WERI-Rb-1 (cell line): Measurements from ENCODE around the gene MMP2.

Source experiments
- DNase-seq: peaks from one replicate; pipeline ENCODE4 v3.0.0-alpha.2; 2020
- H3K27ac ChIP-seq: fragments of 250-450 bp; sonication (Bioruptor Pico); 2 replicates; pipeline ENCODE4 v1.5.1; 2020; ENCODE audit warnings: mild to moderate bottlenecking, moderate library complexity
- H3K27me3 ChIP-seq: fragments of 250-450 bp; sonication (Bioruptor Pico); 2 replicates; pipeline ENCODE4 v1.5.1; 2021; ENCODE audit warnings: mild to moderate bottlenecking, low read depth, moderate library complexity; ENCODE audit not compliant: insufficient read depth, severe bottlenecking
- H3K36me3 ChIP-seq: fragments of 250-450 bp; sonication (Bioruptor Pico); 2 replicates; pipeline ENCODE4 v1.5.1; 2020; ENCODE audit warnings: mild to moderate bottlenecking, moderate library complexity
- H3K4me3 ChIP-seq: 2 replicates; pipeline ENCODE4 v1.5.1; 2011; ENCODE audit warnings: low read depth, mild to moderate bottlenecking, control low read depth, low read length
- H3K9me3 ChIP-seq: fragments of 250-450 bp; sonication (Bioruptor Pico); 2 replicates; pipeline ENCODE4 v1.5.1; 2021; ENCODE audit warnings: mild to moderate bottlenecking, moderate library complexity; ENCODE audit not compliant: severe bottlenecking
- TF ChIP-seq, protein P1 (sequence below): IDR thresholded peaks from 2 replicates; pipeline ENCODE4 v1.5.1; 2011; ENCODE audit warnings: low read depth, mild to moderate bottlenecking, control low read depth, inconsistent platforms, low read length

Gene MMP2

DNA sequence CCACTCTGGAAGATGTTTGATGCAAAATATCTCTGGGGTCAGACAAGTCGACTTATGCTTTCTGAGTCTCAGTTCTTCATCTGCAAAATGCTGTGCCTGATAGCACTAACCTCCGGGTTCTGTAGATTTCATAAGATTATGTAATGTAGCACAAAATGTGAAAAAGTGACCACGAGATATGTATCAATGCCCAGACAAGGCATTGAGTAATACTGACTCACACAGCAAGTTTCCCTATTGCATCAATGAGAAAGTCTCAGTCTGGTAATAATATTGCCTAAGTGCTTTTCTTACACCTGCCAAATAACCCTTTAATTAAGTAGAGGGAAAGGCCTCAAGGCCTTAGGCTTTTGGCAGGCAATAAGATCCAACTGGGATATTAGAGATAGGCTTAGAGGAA, 41.4 kb upstream of the MMP2 start:
- Histone ChIP-seq H3K27me3 (no peaks in the 10 kb centered on the region), H3K4me3 (no peak overlapping the region), H3K36me3 (no peaks in the 10 kb centered on the region), H3K27ac (no peak overlapping the region), H3K9me3 (no peaks in the 10 kb centered on the region)
- TF ChIP-seq, protein P1, sequence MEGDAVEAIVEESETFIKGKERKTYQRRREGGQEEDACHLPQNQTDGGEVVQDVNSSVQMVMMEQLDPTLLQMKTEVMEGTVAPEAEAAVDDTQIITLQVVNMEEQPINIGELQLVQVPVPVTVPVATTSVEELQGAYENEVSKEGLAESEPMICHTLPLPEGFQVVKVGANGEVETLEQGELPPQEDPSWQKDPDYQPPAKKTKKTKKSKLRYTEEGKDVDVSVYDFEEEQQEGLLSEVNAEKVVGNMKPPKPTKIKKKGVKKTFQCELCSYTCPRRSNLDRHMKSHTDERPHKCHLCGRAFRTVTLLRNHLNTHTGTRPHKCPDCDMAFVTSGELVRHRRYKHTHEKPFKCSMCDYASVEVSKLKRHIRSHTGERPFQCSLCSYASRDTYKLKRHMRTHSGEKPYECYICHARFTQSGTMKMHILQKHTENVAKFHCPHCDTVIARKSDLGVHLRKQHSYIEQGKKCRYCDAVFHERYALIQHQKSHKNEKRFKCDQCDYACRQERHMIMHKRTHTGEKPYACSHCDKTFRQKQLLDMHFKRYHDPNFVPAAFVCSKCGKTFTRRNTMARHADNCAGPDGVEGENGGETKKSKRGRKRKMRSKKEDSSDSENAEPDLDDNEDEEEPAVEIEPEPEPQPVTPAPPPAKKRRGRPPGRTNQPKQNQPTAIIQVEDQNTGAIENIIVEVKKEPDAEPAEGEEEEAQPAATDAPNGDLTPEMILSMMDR, result no peak
- no peak for DNase-seq

DNA sequence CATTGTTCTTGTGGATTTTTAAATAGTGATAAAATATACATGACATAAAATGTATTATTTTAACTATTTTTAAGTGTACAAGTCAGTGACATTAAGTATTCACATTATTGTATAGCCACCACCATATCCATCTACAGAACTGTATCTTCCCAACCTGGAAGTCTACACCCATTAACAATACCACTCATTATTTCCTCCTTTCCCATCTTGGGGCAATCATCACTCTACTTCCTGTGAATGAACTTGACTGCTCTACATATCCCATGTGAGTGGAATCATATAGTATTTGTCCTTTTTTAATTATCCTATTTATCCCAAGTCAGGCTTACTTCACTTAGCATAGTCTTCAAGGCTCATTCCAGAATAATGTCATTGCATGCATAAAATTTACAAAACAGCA, 40.7 kb upstream of the MMP2 start:
- Histone ChIP-seq H3K36me3 (no peaks in the 10 kb centered on the region), H3K9me3 (no peaks in the 10 kb centered on the region), H3K27me3 (no peaks in the 10 kb centered on the region), H3K4me3 (no peak overlapping the region), H3K27ac (no peak overlapping the region)
- no peak for DNase-seq
- TF ChIP-seq, protein P1, result no peak

DNA sequence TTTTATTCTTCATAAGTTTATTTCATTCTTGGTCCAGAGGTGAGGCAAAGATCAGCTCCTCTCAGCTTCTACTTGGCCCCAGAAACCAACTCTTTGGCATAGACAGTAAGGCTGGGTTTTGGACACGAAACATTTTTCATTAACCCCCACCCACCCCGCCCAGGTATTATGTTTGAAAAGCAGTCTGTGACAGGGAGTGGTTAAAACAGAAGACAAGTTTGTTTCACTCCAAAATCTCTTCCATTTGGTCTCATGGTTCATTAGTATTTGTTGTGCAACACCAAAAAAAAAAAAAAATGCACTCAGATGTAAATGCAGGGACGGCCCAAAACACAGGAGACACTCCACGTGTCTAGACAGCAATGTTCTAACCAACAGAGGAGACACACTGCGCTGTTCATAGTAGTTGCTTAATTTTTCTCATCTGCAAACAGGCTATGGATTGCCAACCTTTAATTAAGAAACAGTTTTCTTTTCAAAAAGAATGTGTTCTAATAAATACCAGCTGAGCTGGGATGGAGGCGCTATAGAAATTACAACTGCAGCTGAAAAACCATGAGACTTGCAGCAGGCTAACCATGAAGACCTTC, 39.8 kb upstream of the MMP2 start:
- no peak overlapping the region for H3K27ac ChIP-seq
- no peaks in the 10 kb centered on the region for H3K9me3 ChIP-seq
- H3K36me3 ChIP-seq, result no peaks in the 10 kb centered on the region
- TF ChIP-seq, protein P1, result no peak
- no peaks in the 10 kb centered on the region for H3K27me3 ChIP-seq
- no peak for DNase-seq
- no peak overlapping the region for H3K4me3 ChIP-seq

DNA sequence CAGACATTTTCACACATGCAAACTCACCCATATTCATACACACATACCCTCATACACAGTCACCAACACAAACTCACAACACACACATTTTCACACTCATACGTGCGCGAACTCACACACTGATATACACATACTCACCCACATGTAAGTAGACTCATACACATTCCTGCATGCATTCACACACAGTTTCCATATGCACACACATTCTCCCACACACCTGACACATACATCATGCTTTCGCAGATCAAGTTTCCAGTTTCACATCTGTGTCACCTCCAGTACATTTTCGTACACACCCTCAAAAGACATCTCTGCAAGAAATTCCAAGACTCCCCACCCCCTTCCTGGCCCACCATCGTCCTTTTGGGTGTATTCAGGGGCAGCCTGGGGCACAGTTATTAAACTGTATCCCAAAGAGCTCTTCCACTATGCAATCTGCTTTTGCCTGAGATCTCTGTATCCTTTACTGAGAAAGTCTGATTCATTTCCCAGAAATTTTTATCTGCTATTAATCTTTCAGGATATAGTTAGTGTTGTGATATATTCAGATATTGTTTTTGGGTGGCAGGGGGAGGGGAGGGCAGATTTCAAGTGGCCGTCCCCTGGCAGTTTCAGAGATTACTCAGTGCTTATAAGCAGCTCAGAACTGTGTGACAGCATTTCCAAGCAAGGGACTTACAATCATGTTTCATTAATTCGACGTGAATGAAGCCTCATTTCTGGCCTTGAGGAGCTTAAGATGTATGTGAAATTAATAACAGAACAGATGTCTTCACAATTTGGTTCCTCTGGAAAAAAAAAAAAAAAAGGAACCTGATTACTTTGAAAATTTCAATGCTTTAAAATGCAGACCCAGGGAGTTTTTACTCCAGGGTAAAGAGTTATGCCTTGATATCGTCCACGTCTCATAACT, 35.3 kb upstream of the MMP2 start:
- H3K9me3 ChIP-seq, result no peaks in the 10 kb centered on the region
- DNase-seq, result no peak

DNA sequence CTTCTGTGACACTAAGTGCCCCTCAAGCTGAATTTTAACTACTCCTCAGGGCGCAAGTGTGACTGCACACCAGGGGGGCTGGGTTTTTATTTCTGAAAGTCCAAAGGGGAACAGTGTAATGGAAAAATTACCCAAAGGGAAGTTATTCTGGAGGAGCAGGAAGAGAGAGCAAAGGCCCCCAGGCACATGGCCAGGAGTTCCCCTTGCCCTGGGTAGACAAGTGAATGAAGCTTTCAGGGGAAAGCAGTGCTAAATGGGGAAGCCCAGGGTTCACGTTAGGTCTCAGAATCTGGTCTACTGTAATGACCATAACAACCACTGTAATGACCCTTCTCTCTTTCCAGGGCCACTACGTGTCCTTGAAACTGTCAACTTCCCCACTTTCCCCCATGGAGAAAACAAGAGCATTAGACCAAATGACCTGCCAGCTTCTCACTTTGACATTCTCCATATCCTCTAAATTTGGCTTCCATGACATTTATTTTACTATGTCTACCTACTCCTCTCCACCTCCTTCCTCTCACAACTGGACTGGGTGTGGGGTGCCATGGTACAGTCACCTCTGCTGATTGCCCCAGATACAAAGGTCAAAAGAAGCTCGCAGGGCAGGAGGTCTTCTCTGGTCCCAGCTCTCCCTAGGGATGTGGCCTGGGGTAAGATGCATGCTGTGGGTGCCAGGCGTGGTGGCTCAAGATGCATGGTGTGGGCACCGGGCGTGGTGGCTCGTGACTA, 34.1 kb upstream of the MMP2 start:
- DNase-seq, result no peak
- no peaks in the 10 kb centered on the region for H3K36me3 ChIP-seq
- no peak overlapping the region for H3K4me3 ChIP-seq
- TF ChIP-seq, protein P1, result no peak
- no peaks in the 10 kb centered on the region for H3K27me3 ChIP-seq
- H3K27ac ChIP-seq, result no peak overlapping the region
- H3K9me3 ChIP-seq, result no peaks in the 10 kb centered on the region

More for the DNA sequence above, 35.3 kb upstream of the MMP2 start:
- Histone ChIP-seq H3K4me3 (no peak overlapping the region), H3K36me3 (no peaks in the 10 kb centered on the region), H3K27me3 (no peaks in the 10 kb centered on the region), H3K27ac (no peak overlapping the region)
- TF ChIP-seq, protein P1, result no peak
